ENCODE measurements around the gene ASPSCR1. TPM values are rescaled to one million over a fixed set of nuclear protein-coding genes. Genes with fewer than 3 reads are reported as not detected.

The ASPSCR1 gene
- total RNA-seq, 1 donor from 2014 or later, result 25.4 TPM

DNA sequence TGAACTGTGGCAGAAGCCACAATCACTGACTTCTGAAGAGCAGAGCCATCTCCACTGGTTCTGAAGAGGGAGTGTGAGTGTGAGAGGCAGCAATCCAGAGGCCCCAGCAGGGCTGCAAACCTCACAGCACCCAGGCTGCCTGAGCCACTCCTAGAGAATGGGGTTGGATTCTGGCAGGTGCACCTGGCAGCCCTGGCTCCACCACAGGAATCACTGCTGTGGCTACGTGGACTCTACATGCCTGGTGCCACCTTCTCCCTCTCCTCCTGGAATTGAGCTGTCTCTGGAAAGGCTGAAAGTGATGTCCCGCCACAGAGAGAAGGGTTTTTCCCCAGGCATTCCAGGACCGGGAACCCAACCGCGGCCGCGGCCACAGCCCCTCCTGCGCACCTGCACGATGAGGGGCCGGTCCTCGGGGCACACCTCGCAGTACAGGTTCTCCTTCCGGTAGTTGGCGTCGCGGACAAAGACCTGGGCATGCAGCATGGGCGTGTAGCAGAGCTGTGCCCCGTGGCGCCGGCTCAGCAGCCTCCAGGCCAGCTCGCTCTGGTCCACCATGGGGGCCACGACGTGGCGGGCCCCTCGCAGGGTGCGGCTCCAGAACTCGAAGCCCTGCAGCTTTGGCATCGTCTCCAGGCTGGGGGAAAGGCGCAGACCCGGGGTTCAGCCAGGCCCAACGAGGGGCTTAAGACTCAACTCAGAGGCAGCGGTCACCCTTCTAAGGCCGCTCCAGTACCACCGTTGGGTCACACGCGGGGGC, 87.2 kb downstream of the ASPSCR1 start:
- intact Hi-C loops (cut with DNase I), result no loop called here
- no peak for DNase-seq
- no peak for ATAC-seq (ENCODE audit: poor library complexity)

DNA sequence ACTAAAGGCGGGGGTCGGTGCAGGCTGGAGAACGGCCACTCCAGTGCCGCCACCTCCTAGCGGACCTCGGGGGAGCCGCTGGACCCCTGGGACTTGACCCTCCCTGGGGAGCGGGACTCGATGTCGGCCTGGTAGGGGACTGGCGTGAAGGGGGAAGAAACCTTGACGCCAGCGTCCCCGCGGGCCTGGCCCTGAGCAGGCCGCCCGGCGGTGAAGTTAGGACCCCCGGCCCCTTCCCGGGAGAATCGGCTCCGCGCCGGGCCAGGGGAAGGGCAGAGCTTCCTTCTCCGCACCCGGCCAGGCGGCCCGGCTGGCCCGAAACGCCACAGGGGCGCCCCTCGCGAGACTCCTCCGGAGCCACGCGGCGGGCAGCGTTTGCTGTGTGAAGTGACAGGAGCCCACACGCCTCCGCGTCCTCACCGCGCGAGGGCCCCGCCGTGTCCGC, 87.8 kb downstream of the ASPSCR1 start:
- ATAC-seq (ENCODE audit: poor library complexity) (peak; percentile 5), DNase-seq (no peak)
- intact Hi-C loops (cut with DNase I), result no loop called here

DNA sequence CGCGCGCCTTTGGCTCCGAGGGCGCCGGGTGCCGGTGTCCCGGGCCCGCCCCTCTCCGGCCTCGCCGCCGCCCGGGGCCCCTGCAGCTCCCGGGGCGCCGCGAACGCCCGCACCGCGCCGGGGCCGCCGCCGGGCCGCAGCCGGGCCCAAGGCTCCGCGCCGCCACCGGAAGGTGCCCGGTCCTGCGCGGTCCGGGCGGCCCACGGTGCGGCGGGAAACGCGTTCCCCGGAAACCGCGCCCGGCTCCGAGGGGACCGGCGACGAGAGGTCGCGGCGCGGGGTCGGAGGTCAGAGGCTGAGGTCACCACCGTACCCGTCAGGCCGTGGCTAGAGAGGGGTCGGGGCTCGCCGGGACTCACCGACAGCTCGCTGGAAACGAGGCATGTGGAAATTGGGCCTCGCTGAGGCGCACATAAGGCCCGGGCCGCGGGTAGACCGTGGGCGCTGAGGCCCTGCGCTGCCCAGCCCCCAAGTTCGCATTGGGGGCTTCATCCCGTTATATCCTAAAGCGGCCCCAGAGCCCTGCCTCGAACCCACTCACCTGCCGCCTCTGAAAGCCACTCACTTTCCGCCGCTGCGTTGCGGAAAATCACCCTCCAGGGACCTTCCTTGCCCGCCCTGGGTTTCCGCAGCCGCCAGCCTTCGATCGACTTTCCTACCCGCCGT, 88.3 kb downstream of the ASPSCR1 start, which contains the start of gene DUS1L:
Gene DUS1L, minus strand, starts transcription at position 167 of the 666 bp plus-strand sequence. CDS start 745 bp downstream, outside the sequence.
- intact Hi-C loops (cut with DNase I), result no loop called here
- ATAC-seq (ENCODE audit: poor library complexity) (peak; percentile 90), DNase-seq (peak; percentile 80)

Other genes starting within 250 kb of the ASPSCR1 start
- gene GCGR, start 173.5 kb upstream of the ASPSCR1 start, total RNA-seq, result not detected
- 104 TPM for gene MCRIP1, start 144.3 kb upstream of the ASPSCR1 start, total RNA-seq
- not detected for gene PPP1R27, start 142.6 kb upstream of the ASPSCR1 start, total RNA-seq
- gene P4HB, start 117.1 kb upstream of the ASPSCR1 start, total RNA-seq, result 309 TPM
- gene ARHGDIA, start 106.3 kb upstream of the ASPSCR1 start, total RNA-seq, result 113 TPM
- gene ALYREF, start 86.0 kb upstream of the ASPSCR1 start, total RNA-seq, result 29.9 TPM
- 176 TPM for gene ANAPC11, start 85.9 kb upstream of the ASPSCR1 start, total RNA-seq
- 0.24 TPM for gene NPB, start 75.4 kb upstream of the ASPSCR1 start, total RNA-seq
- gene PCYT2, start 66.2 kb upstream of the ASPSCR1 start, total RNA-seq, result 29.5 TPM
- gene SIRT7, start 59.5 kb upstream of the ASPSCR1 start, total RNA-seq, result 6.1 TPM
- 29.9 TPM for gene MAFG, start 49.9 kb upstream of the ASPSCR1 start, total RNA-seq
- 3.2 TPM for gene PYCR1, start 40.3 kb upstream of the ASPSCR1 start, total RNA-seq
- gene MYADML2, start 30.4 kb upstream of the ASPSCR1 start, total RNA-seq, result 3.5 TPM
- 0.56 TPM for gene NOTUM, start 16.4 kb upstream of the ASPSCR1 start, total RNA-seq
- 27.8 TPM for gene CENPX, start 45.2 kb downstream of the ASPSCR1 start, total RNA-seq
- gene LRRC45, start 45.7 kb downstream of the ASPSCR1 start, total RNA-seq, result 4.7 TPM
- 0.97 TPM for gene RAC3, start 54.0 kb downstream of the ASPSCR1 start, total RNA-seq
- 178 TPM for gene DCXR, start 60.1 kb downstream of the ASPSCR1 start, total RNA-seq
- 20.5 TPM for gene RFNG, start 74.2 kb downstream of the ASPSCR1 start, total RNA-seq
- gene GPS1, start 74.3 kb downstream of the ASPSCR1 start, total RNA-seq, result 86.5 TPM
- 57.9 TPM for gene DUS1L, start 88.2 kb downstream of the ASPSCR1 start, total RNA-seq
- gene FASN, start 120.6 kb downstream of the ASPSCR1 start, total RNA-seq, result 23.0 TPM
- gene CCDC57, start 235.2 kb downstream of the ASPSCR1 start, total RNA-seq, result 8.6 TPM